HG03064 (cell line): ENCODE results near the gene ARPC1A.
"Not testable (repeated sequence)": the region's sequence is repeated elsewhere in the genome, so short reads cannot be mapped to it uniquely, and the experiment has no call there.

ENCODE experiments used
- ATAC-seq: cut with Tn5 transposase; IDR thresholded peaks from one replicate; pipeline ENCODE4 v1.9.1; 2021; ENCODE audit warnings: low read depth; ENCODE audit not compliant: unreplicated experiment

The ARPC1A gene

DNA sequence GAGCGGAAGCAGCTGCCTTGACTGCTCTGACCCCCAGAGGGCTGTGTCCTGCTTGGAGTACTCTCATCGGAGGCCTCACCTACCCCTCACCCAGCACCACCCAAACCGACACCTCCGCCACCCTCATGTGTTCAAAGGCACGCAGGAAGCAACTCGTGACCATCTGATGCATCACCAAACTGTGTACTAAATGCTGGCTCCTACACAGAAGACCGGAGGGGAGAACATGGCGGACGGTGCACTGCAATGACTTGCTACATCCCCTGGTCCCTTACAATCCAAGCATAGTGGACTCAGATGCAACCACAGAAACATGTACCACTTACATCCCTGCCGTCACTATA lies 79.3 kb downstream of the ARPC1A start:
- ATAC-seq: no peak

DNA sequence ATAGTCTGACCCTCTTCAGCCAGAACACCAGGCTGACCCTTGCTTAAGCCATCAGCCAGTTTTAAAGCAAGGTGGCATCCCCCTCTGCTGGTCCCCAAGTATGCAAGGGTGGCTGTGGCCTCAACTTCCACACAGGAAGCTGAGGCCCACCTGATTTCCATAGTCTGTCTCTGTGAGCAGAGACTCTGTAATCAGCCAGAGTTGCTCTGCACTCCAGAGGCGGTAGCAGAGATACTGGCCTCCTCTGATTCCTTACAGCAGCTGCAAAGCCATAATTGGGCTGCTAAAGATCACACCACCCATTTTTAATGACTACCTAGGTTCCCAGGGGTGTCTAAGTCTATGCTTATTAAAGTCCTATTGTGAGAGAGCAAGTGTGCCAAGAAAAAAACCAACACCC lies 80.9 kb downstream of the ARPC1A start:
- no peak for ATAC-seq

DNA sequence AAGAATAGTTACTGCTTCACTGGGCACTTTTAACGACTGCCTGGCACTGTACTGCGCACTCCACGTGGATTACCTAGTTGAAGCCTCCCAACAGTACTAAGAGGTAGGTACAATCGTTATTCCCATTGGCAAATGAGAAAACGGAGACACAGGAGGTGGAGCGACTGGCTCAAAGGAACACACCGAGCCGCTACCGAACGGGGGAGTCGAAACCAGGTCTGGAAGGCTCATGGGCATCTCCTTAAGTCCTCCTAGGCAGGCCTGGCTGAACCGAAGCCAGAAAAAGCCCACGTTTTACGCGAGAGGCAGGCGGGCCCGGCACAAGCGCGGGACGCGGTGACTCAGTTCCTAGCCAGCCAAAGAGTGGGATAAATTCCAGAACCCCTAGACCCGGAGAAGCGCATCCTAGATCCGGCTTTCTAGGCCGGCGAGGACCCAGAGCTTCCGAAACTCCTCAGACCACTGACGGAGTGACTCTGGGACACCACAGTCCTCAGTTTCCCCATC lies 82.2 kb downstream of the ARPC1A start:
- ATAC-seq: no peak

DNA sequence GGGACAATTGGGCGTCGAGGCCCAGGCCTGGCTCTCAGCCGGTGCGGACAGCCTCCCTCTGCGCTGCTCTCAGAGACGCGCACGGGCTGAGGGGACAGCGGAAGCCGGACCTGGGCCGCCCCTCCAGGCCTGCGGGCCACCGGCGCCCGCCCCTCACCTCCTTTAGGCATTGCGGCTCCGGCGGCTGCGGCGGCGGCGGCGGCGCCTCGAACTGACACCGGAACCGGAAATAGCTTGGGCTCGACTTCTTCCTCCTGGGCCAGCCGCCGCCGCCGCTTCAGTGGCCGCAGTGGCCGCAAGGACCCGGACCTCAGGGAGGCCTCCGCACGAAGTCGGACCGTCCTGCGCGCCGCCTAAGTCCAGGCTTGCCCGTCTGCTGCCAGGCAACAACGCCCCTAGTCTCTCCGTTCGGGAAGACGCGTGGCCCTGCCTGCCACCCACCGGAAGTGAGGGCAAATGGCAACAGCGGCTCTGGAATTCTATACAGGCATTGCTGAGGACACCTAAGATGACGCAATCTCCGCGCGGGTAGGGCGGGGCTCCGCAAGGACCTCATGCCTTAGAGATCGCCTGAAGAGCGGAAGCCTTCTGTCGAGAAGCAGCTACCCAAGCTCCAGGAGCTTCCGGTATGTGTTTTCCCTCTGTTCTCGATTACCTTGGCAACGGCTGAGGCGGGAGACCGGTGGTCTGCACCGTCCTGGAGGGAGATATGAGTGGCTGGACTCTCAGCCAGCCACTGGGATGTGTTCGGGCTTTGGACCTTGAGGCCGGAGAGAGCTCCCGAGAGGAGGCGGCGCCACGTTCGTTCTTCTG lies 82.9 kb downstream of the ARPC1A start, which contains the start of the genes BUD31 and PDAP1:
Gene BUD31 (plus strand): TSS at position 591 of the 813 bp plus-strand sequence. CDS start 2,124 bp downstream, outside the sequence.
Gene PDAP1 (minus strand): TSS at position 219 of the 813 bp plus-strand sequence. CDS start 49 bp downstream, at position 170.
- peak; percentile 80 for ATAC-seq

DNA sequence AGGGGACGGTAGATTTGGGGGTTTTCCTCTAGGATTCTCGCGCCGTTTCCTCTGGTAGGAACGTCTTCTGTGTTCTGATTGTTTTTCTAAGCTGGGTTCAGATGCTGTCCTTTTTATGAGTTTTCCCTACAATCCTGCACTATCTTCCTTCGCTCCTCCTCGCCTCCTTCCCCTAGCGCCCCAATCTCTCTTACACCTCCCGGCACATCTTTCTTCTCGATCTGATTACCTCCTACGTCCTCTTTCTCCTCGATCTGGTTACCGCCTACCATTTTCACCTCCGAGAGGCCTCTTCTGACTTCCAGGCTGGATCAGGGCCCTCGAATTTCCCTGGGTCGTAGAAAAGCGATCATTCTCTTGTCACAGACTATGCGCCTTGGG lies 83.5 kb downstream of the ARPC1A start:
- no peak for ATAC-seq

DNA sequence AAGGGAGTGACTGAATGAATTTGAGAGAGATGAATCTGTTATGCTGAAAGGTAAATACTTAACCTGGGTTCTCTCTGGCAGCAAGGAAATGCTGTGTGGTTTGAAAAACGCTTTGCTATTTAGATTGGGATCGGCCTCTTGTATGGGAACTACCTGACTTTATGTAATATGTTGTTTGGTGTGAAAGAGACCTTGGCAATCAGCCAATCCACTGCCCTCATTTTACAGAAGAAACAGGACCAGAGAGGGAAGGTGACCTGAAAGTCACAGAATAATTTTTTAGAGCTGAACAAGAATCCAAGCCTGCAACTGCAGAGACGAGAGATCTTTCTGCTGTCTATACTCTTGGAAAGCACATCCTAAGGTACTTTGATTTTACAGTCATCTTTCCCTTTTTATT lies 84.1 kb downstream of the ARPC1A start:
- ATAC-seq: no peak

DNA sequence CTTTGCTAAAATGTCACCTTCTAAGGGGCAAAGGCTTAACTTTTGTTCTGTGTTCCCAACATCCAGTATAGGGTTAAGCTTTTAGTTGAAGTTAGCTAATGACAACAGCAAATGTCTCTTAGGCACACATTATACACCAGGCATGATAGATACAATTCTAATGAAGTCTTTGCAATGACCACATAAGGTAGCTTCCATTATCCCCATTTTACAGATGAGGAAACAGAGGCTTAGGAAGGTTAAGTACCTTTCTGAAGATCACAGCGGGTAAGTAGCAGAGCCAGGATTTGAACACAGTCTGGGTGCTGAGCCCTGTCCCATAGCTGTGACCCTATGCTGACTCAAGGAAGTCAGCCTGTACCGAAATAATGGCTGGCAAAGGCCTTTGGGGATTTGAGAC lies 84.9 kb downstream of the ARPC1A start:
- no peak for ATAC-seq

DNA sequence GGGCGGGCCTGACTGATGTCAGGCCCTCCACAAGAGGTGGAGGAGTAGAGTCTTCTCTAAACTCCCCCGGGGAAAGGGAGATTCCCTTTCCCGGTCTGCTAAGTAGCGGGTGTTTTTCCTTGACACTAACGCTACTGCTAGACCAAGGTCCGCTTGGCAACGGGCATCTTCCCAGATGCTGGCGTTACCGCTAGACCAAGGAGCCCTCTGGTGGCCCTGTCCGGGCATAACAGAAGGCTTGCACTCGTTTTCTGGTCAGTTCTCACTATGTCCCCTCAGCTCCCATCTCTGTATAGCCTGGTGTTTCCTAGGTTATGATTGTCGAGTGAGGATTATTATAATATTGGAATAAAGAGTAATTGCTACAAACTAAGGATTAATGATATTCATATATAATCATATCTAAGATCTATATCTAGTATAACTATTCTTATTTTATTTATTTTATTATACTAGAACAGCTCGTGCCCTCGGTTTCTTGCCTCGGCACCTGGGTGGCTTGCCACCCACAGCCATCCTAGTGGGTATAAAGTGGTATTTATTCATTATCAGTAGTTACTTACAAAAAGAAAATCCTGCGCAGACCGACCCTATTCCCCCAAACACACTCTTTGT lies 89.9 kb downstream of the ARPC1A start:
- not testable (repeated sequence) for ATAC-seq
